ENCODE measurements around the gene IL36B. TPM values are rescaled to one million over a fixed set of nuclear protein-coding genes. Genes with fewer than 3 reads are reported as not detected.

Gene IL36B
- total RNA-seq, 2 donors from 2014 or later = not detected

- Histone ChIP-seq H3K27me3 (no peaks in the 10 kb centered on the region), H3K36me3 (no peaks in the 10 kb centered on the region), H3K27ac (no peak overlapping the region), H3K4me3 (no peak overlapping the region), H3K9me3 (no peaks in the 10 kb centered on the region), H3K4me1 (no peaks in the 10 kb centered on the region)
- DNase-seq (ENCODE audit: low spot score) = peak; percentile 16
- TF ChIP-seq CTCF (IDR thresholded peaks at IDR 0.05) = no peak
These were observed 8.6 kb upstream of the IL36B start for GRCh38 chr2:113061241-113061640.

- H3K9me3 ChIP-seq = no peaks in the 10 kb centered on the region
- TF ChIP-seq CTCF (IDR thresholded peaks at IDR 0.05) = no peak
- no peaks in the 10 kb centered on the region for H3K36me3 ChIP-seq
- no peak overlapping the region for H3K4me3 ChIP-seq
- no peaks in the 10 kb centered on the region for H3K27me3 ChIP-seq
- H3K27ac ChIP-seq = no peak overlapping the region
- DNase-seq (ENCODE audit: low spot score) = peak; percentile 21
- H3K4me1 ChIP-seq = no peaks in the 10 kb centered on the region
These were observed 8.1 kb upstream of the IL36B start for GRCh38 chr2:113060796-113061195.

GRCh38 chr2:113060396-113060795, 7.7 kb upstream of the IL36B start:
- no peaks in the 10 kb centered on the region for H3K36me3 ChIP-seq
- peak; percentile 26 for DNase-seq (ENCODE audit: low spot score)
- no peaks in the 10 kb centered on the region for H3K4me1 ChIP-seq
- H3K27me3 ChIP-seq = no peaks in the 10 kb centered on the region
- TF ChIP-seq CTCF (IDR thresholded peaks at IDR 0.05) = no peak
- no peak overlapping the region for H3K27ac ChIP-seq
- no peak overlapping the region for H3K4me3 ChIP-seq
- no peaks in the 10 kb centered on the region for H3K9me3 ChIP-seq

- H3K4me3 ChIP-seq = no peak within 1 kb of the TSS
- no peaks in the 10 kb centered on the region for H3K9me3 ChIP-seq
- peak; percentile 44 for DNase-seq (ENCODE audit: low spot score)
- H3K27me3 ChIP-seq = no peaks in the 10 kb centered on the region
- H3K36me3 ChIP-seq = no peaks in the 10 kb centered on the region
- TF ChIP-seq CTCF (IDR thresholded peaks at IDR 0.05) = no peak
- H3K4me1 ChIP-seq = no peaks in the 10 kb centered on the region
- H3K27ac ChIP-seq = no peak within 1 kb of the TSS
These were observed 6.6 kb upstream of the IL36B start, which contains the start of gene IL36RN for GRCh38 chr2:113058998-113059960. Gene IL36RN (plus strand): TSS chr2:113059198. CDS start chr2:113059439, 241 bp downstream.

GRCh38 chr2:113058411-113058994, 5.8 kb upstream of the IL36B start:
- no peak overlapping the region for H3K4me3 ChIP-seq
- H3K27ac ChIP-seq = no peak overlapping the region
- H3K9me3 ChIP-seq = no peaks in the 10 kb centered on the region
- no peaks in the 10 kb centered on the region for H3K27me3 ChIP-seq
- TF ChIP-seq CTCF (IDR thresholded peaks at IDR 0.05) = no peak
- H3K4me1 ChIP-seq = no peaks in the 10 kb centered on the region
- no peaks in the 10 kb centered on the region for H3K36me3 ChIP-seq
- peak; percentile 16 for DNase-seq (ENCODE audit: low spot score)

Measured in right atrium auricular region (tissue), 2 donors.